HG02642 (cell line): Measurements from ENCODE around the gene GAREM1.
A peak's percentile ranks its signal among the peaks of the same experiment; 100 is the strongest.
"Not testable (repeated sequence)": the region's sequence is repeated elsewhere in the genome, so short reads cannot be mapped to it uniquely, and the experiment has no call there.

Experiments used
- ATAC-seq: cut with Tn5 transposase; IDR thresholded peaks from one replicate; pipeline ENCODE4 v1.9.1; 2021; ENCODE audit warnings: mild to moderate bottlenecking; ENCODE audit not compliant: unreplicated experiment, poor library complexity

Gene GAREM1

DNA sequence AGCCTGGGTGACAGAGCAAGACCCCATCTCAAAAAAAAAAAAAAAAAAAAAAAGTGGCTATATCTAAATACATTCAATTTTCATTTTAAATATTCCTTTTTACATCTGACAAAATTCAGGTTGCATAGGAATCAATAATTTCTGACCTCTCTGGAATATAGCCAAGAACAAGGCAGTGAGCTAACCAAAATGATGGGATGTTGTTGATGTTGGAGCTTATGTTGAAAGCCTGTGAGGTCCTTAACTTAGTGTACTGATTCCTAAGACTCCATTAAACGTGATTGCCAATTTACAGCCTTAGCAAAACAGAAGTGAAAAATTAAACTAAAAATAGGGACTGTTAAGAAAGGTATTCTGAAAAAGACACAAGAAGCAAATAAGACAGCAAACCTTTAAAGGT, 171.2 kb downstream of the GAREM1 start:
- ATAC-seq, result no peak

DNA sequence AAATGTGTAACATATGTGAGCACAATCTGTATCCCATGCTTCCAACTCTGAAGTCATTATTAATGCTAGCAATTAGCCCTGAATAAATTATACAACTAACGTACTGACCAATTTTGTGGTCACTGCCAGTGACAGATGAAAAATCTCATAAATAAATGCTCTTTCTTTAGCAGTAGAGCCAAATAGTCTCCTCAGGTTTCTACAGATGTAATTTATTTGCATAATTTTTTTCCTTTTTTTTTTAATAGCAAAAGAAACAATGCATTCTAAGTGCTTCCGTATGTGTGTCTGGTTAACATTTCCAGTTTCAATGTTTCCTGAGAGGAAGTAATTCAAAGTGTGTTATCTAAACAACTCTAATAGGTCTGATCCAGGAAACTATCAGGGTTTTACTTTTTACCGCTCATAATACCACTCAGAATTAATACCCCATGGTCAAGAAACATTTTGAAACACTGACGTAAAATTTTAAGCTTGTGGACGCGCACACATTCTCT, 172.5 kb downstream of the GAREM1 start:
- no peak for ATAC-seq

DNA sequence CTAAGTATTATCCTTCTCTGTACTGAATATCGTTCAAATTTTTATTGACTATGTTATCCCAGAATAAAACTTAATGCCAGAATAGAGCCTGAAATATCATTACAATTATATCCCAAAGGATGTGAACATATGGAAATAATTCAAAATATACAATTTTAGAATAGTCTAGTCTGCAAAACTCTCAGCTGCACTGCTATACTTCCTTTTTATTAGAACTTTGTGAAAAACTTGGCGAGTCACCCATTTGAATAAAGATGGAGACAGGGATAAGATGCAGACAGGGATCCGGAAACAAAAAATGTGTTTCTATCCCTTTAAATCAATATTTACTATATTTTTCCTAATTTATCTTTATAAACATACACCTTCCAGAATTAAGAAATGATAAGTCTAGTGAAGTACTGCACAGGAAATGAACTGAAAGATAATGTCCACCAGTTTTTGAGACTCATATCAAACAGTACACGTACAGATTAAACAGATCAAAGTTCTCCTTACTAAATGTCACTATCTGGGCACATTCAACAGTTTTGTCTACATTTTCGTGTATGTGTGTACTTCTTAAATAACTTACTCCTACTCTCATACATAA, 173.0 kb downstream of the GAREM1 start:
- ATAC-seq, result no peak

DNA sequence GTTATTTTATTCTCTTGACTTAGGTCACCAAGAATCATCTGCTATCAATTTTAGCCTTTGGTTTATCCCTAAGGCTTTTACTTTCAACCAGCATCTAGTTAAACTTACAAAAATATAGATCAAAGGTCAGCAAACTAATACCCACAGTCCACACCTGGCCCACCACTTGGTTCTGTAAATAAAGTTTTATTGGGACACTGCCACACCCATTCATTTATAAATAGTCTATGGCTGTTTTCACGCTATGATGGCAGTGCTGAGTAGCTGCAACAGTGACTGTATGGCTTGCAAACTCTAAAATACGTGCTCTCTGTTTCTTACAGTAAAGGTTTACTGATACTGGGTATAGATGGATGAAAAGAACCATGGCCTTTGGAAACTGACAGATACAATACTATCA, 173.8 kb downstream of the GAREM1 start:
- ATAC-seq, result no peak

- ATAC-seq, result no peak
These were observed 175.1 kb downstream of the GAREM1 start for GRCh38 chr18:32295604-32296003.

DNA sequence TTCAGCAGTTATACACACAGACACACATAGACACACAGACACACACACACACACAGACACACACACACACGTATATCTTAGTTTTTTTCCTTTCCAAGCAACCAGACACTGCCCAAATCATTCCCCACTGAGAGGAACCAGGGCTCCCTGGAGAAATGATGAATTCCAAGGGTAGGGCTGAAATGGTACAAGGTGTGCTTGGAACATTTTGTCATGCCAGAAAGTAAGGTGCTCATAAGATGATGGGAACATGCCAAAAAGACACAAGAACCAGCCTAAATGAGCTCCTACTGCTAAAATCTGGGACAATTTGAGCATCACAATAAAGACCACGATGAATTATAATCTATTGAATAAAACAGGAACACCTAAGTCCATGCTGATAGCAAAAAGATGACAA, 177.6 kb downstream of the GAREM1 start:
- no peak for ATAC-seq

- not testable (repeated sequence) for ATAC-seq
These were observed 179.1 kb downstream of the GAREM1 start for GRCh38 chr18:32291623-32292022.

- ATAC-seq, result no peak
These were observed 179.9 kb downstream of the GAREM1 start for GRCh38 chr18:32290810-32291209.

GRCh38 chr18:32289483-32290075, 181.1 kb downstream of the GAREM1 start:
- peak; percentile 92 for ATAC-seq

DNA sequence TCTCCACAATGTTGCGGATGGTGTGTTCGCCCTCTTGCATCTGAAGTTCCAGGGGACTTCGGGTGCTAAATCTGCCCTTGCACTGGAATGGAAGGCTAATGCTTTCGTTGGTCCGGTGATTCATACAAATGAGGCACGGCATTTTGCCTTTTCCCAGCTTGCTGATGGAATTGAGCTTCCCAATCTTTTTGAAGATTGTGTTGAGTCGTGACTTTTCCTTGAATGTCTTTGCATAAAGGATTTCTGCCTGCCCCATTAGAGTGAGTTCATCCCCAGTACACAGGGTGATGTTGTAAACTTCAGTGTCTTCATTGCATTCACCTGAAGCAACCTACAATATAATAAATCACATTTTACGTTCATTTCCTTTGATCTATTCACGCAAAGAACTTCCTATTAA, 182.8 kb downstream of the GAREM1 start:
- ATAC-seq, result no peak

GRCh38 chr18:32287249-32287648, 183.4 kb downstream of the GAREM1 start:
- ATAC-seq, result no peak

GRCh38 chr18:32286749-32287148, 183.9 kb downstream of the GAREM1 start:
- ATAC-seq, result no peak

DNA sequence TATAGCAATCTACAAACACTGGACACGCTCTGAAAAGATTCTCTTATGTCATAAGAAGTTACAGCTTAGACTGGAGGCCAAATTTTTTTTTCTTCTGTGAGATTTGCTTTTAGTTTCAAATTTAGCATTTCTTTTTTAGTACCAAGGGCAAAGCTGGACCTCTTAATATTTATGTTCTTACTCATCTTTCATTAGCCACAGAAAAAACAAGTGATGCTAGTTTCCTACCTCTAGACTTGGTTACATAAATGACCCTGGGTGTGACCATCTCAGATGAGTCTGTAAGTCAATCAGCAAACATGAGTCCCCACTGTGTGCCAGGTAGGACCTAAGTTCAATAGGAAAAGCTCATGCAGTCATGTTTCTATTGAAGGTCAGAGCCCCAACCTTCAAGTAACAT, 186.4 kb downstream of the GAREM1 start:
- ATAC-seq, result no peak

DNA sequence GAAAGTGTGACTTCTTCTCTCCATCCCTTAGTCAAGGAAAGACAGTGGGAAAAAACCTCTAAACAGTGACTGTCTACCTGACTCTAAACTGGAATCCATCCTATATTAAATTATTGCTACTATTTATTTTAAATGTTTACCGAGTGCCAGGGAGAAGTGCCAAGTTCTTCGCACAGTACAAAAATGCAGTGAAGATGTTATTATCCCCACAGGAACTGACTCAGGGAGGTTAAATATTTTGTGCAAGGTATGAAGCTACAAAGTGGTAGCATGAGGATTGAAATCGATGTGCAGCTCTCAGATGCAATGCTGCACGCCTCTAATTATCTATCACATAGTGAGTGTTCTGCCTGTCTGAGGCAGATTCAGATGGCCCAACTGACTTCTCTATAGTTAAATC, 189.8 kb downstream of the GAREM1 start:
- ATAC-seq, result no peak

- ATAC-seq, result no peak
These were observed 190.4 kb downstream of the GAREM1 start for GRCh38 chr18:32280188-32280783.

DNA sequence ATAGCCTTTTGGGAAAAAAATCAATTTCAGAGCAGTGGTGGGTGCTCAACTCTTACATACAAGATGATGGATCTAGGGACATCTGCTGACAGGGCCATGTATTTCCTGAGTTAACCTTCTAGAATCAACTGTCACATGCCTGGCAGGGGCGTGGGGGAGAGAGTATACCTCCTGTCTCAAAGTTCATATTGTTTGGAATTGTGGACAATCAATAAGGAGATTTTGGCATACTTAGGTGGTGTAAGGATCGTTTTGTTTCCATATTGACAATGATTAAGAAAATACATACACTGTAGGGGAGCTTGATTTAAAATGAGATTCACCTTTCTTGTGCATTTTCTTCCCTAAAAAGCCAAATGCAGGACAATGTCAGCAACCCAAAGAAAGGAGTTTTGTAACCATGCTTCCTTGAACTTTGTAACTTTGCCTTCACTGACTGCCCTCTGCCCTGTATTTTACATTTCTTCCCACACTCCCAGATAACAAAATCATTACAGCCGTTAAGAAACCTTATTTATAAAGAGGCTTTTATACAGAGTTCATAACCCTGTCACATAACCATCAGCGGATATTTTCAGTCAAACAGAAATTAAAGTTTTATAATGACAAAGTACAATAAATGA, 192.4 kb downstream of the GAREM1 start:
- ATAC-seq, result no peak

DNA sequence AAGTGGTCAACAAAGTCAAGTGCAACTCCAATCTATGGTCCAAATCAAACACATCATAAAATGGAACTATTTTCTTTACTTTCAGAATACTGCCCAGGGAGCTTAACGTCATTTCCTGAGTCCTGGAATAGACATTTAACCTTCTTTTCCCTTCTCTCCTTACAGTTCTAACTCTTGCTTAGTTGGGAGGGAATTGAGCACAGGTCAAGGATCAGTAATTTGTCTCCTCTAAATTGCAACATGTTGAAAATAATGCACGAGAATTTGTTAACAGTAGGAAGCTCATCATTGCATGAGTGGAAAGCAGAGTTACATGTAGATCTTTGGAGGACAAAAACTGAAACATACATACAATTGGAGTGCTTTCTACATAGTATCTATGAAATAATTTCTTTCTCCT, 193.1 kb downstream of the GAREM1 start:
- ATAC-seq, result no peak

DNA sequence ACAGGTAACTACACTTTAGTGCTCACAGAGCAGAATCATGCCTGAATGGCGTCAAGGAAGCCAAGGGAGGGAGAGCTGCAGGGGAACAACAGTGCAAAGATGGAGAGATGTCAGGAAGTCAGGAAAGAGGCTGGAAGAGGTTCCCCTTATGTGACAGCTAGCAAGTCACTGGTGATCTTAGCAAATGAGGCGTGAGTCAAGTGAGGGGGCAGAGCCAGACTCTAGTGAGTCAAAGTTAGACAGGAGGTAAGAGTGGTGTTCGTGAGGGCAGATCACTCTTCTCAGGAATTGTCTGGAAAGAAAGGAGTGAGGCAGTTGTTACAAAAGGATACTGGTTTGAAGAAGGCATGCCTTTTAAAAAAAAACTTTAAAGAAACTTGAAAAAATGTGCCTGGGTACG, 193.8 kb downstream of the GAREM1 start:
- no peak for ATAC-seq

GRCh38 chr18:32276256-32276655, 194.4 kb downstream of the GAREM1 start:
- ATAC-seq, result no peak

DNA sequence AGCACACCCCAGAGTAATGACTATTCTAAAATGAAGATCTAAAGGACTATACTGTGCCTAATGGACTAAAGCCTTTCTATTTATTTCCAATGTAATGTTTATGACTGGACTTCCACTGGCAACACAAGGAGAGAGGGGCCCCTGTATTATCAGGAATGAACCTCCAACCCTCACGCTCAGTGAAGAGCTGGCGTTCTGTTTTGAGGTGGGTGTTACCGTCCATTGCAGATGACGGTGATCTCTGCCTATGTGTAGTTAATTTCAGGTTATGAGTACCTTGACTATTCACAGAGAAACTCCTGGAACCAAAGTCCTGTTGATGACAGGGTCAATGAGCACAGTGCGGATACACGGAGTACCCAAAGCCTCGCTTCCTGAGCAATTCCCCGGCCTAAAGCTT, 195.5 kb downstream of the GAREM1 start:
- no peak for ATAC-seq

DNA sequence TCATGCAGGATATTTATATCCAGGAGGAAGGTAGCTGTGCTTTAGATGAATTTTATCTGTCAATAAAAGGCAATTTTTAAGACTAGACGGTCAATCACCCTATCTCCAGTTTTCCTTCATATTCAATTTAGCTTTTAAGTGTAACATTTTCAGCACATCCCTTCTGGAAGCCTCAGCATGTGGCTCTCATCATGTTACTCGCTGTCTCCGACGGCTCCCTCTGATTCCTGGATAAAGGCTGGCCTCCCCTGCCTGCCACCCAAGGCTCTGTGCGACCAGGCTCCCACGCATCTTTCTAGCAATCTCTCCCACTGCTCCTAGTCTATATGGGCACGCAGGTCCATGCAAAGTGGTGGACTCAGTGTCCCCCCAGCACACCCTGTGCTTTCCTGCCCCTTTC, 196.4 kb downstream of the GAREM1 start:
- no peak for ATAC-seq
